Activated CD4-positive, alpha-beta memory T cell treated with anti-CD3 and anti-CD28 coated beads for 36 hours (primary cell): ENCODE data around the gene METTL9. TPM values are rescaled to one million over a fixed set of nuclear protein-coding genes. Genes with fewer than 3 reads are reported as not detected.
A peak's percentile ranks its signal among the peaks of the same experiment; 100 is the strongest.
"Not testable (repeated sequence)": the region's sequence is repeated elsewhere in the genome, so short reads cannot be mapped to it uniquely, and the experiment has no call there.

Experiments used
- CTCF ChIA-PET: fragments of 350-600 bp; sonication (Branson Sonifier 250); formaldehyde crosslinking; loops from one replicate; lab custom pipeline; 2021; ENCODE audit warnings: antibody characterized with exemption, inconsistent platforms; lab: Charles Lee
- POLR2A ChIA-PET: fragments of 350-600 bp; sonication (Branson Sonifier 250); formaldehyde crosslinking; loops from one replicate; lab custom pipeline; 2021; ENCODE audit warnings: antibody characterized with exemption; lab: Charles Lee
- DNase-seq: peaks from one replicate; pipeline ENCODE4 v3.0.0-alpha.2; 2020
- H3K27ac Mint-ChIP-seq: one replicate; pipeline ENCODE4 v1.8.0; 2021; ENCODE audit warnings: mixed read lengths
- H3K27me3 Mint-ChIP-seq: one replicate; pipeline ENCODE4 v1.8.0; 2021; ENCODE audit warnings: mixed read lengths
- H3K36me3 Mint-ChIP-seq: one replicate; pipeline ENCODE4 v1.8.0; 2021; ENCODE audit warnings: mixed read lengths
- H3K4me1 Mint-ChIP-seq: one replicate; pipeline ENCODE4 v1.8.0; 2021; ENCODE audit warnings: low read depth, mixed read lengths
- H3K4me3 Mint-ChIP-seq: one replicate; pipeline ENCODE4 v1.8.0; 2021; ENCODE audit warnings: mild to moderate bottlenecking, mixed read lengths
- H3K9me3 Mint-ChIP-seq: one replicate; pipeline ENCODE4 v1.8.0; 2021; ENCODE audit warnings: mixed read lengths
- intact Hi-C: fragments of 100-400 bp; cut with micrococcal nuclease; formaldehyde crosslinking; loops from one replicate; pipeline ENCODE4 v1.15.1; 2023
- total RNA-seq, 2 experiments: library from RNA; stranded (reverse); gene quantifications; one replicate each; pipeline ENCODE4 v1.2.3, GENCODE V29; 2021

Gene METTL9
- total RNA-seq: 100 to 1,000 TPM; 100 to 104 TPM

DNA sequence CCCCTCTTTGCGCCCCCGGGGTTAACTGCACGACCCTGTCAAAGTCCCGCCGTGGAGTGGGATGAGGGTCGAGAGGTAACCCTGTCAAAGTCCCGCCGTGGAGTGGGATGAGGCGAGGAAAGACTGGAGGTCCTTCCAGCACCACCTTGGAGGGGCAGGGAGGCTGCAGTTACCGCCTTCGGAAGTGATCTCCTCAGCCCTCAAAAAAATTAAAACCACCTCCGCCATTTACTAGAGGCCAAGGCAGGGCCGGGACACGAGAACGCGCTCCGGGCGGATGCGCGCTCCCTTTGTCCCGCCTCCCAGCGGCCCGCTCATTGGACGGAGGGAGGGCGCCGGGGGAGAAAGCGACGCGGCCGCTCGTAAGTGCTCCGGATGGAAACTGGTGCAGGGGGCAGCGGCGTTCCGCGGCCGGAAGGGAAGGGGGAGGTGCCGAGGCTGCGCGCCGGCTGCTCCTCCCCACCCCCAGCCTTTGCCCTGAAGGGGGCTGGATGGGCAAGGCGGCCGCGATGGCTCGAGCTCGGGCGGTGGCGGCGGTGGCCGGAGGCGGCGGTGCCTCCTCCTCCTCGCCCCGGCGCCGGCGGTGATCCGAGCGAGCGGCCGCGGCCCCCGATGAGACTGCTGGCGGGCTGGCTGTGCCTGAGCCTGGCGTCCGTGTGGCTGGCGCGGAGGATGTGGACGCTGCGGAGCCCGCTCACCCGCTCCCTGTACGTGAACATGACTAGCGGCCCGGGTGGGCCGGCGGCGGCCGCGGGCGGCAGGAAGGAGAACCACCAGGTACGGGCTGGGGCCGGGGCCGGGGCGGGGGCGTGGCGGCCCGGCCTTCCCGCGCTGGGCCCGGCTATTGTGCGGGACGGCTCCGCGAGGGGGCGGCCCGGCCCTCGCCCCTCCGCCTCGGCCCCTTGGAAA, at the start of gene METTL9:
METTL9 (plus strand) TSS at position 456 of the 909 bp plus-strand sequence; CDS start at position 613, 157 bp downstream.
- intact Hi-C loops: loop anchor here (1.0 to 5.0 kb wide), 3 partner anchors 27 to 593 kb away; no protein-coding TSS in a partner anchor
- Mint-ChIP-seq H3K27ac (peak within 1 kb of the TSS; percentile 92), H3K36me3 (no peaks in the 10 kb centered on the region), H3K4me3 (peak within 1 kb of the TSS; percentile 93), H3K9me3 (no peaks in the 10 kb centered on the region), H3K27me3 (no peaks in the 10 kb centered on the region), H3K4me1 (peaks cover 56% of the 10 kb centered on the region)
- ChIA-PET POLR2A (interaction anchor here (1.1 kb wide), 1 partner anchor 46 kb away, joined by 3 read pairs; no protein-coding TSS in a partner anchor), CTCF (interaction anchor here (1.0 to 2.6 kb wide), 3 partner anchors 42 to 58 kb away, joined by 4 to 6 read pairs (median 5); no protein-coding TSS in a partner anchor)
- peak; percentile 96 for DNase-seq

DNA sequence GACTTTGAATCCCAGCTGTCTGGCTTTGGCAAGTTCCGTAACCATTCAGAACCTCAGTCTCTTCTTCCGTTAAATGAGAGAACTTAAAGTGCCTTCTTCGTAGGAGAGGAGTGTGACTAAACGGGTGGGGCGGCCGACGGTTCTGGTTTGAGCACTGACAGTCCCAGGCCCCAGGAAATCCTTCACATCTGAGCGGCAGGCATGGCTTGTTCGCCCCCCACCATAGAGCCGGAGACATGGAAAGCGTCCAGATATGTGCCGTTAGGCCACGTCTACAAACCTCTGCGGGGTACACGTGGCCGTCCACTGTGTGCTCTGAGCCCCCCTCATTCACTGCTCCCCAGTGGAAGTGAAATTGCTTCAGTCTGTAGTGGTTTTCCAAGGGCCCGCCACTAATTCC, 49.4 kb upstream of the METTL9 start:
- CTCF ChIA-PET, H3K27me3 Mint-ChIP-seq, H3K4me3 Mint-ChIP-seq, H3K36me3 Mint-ChIP-seq, H3K27ac Mint-ChIP-seq, DNase-seq, POLR2A ChIA-PET, H3K9me3 Mint-ChIP-seq, H3K4me1 Mint-ChIP-seq: not testable (repeated sequence)
- intact Hi-C loops: loop anchor here (10.0 kb wide), 2 partner anchors 45 to 245 kb away; no protein-coding TSS in a partner anchor

GRCh38 chr16:21550435-21550834, 48.9 kb upstream of the METTL9 start:
- DNase-seq, H3K9me3 Mint-ChIP-seq, H3K4me3 Mint-ChIP-seq, H3K27me3 Mint-ChIP-seq, CTCF ChIA-PET, POLR2A ChIA-PET, H3K36me3 Mint-ChIP-seq, H3K27ac Mint-ChIP-seq, H3K4me1 Mint-ChIP-seq: not testable (repeated sequence)
- intact Hi-C loops: loop anchor here (10.0 kb wide), 2 partner anchors 46 to 246 kb away; no protein-coding TSS in a partner anchor

DNA sequence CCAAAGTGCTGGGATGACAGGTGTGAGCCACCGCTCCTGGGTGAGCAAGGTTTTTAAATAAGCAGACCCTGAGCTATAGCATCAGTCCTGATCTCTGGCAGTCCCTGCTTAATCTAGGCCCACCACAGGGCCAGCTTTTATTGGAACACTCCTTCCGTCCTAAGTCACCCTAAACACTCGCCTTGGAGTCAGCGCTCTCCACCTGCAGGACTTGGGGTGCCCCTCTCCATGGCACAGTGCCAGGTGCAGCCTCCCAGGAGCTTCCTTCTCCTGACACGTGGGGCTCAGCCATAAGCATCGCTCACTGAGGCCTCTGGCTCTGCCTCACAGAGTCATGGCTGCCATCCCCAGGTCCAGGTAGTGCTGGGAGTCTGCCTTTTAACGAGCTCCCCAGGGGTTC, 48.3 kb upstream of the METTL9 start:
- H3K27ac Mint-ChIP-seq, CTCF ChIA-PET, H3K27me3 Mint-ChIP-seq, H3K9me3 Mint-ChIP-seq, H3K36me3 Mint-ChIP-seq, H3K4me3 Mint-ChIP-seq, POLR2A ChIA-PET, H3K4me1 Mint-ChIP-seq, DNase-seq: not testable (repeated sequence)
- intact Hi-C loops: loop anchor here (10.0 kb wide), 2 partner anchors 46 to 246 kb away; no protein-coding TSS in a partner anchor

GRCh38 chr16:21551600-21551999, 47.8 kb upstream of the METTL9 start:
- CTCF ChIA-PET, DNase-seq, H3K36me3 Mint-ChIP-seq, POLR2A ChIA-PET, H3K27me3 Mint-ChIP-seq, H3K4me1 Mint-ChIP-seq, H3K27ac Mint-ChIP-seq, H3K4me3 Mint-ChIP-seq, H3K9me3 Mint-ChIP-seq: not testable (repeated sequence)
- intact Hi-C loops: loop anchor here (10.0 kb wide), 2 partner anchors 47 to 247 kb away; no protein-coding TSS in a partner anchor

DNA sequence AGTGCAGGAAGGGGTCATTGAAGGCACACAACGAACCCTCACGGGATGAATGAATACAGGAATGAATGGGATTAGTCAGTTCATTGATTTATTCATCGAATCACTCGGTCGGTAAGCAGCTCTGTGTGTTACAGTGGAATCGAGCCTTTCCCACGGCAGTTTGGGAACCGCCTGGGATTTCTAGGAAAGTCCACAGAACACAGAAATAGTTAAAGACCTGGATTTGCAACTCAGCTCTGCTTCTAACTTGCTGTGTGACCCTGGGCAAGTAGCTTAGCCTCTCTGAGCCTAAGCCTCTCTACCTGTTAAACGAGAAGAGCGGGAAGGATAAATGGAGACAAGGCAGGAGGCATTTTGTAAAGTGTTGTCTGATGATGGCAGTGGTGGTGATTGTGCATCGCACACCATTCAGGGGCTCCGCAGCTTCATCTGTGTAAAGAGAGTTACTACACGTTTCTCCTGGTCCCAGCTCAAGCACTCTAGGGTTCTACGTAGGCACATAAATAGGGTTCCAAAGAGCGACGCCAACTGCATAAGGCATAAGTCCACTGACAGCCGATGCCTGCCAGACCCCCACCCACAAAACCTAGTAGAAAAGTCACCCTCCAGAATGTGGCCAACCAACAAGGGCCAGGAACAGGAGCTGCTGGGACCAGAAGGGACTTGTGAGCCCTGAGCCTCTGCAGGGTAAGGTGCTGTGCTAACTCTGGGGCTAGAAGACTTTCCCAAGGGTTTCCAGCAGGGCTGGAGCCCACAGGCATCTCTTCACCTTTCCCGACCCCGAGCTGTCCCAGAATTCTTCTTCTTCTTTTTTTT, 45.7 kb upstream of the METTL9 start:
- CTCF ChIA-PET: interaction anchor here (0.6 to 0.8 kb wide), 2 partner anchors 155 to 1207 kb away, joined by 3 to 4 read pairs; no protein-coding TSS in a partner anchor
- POLR2A ChIA-PET: not testable (repeated sequence)

DNA sequence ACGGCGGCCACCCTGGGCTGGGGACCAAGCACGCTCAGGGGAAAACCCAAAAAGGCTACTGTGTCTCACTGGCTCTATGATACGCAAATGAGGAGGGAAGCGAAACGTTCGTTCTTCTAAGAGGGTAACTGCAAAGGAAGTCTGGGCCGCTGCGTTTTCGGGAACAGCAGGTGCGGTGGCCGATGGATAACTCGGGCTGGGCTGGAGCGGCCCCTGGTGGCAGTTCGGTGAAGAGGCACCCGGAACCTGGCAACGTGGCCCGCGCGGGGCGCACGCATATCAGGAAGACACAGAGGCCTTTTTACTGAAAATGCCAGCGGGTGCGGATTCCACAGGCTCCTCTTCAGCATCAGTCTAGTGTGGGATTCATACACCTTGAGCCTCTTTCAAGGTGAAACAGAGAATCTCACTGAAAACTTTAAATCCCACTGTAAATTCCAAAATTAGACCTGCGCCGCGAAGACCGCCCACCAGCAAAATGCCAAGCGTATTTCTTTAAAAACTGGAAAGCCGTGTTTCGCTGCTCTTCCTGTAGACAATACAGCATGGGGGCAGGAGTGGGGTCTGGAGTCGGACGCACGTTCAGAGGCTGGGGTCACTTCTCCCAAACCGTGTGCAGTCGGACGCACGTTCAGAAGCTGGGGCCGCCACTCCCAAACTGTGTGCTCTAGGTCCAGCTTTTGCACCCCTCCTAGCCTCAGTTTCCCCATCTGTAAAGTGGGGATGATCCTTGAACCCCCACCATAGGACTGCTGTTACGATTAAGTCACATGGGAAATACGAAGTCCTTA, 44.4 kb upstream of the METTL9 start:
- H3K4me1 Mint-ChIP-seq: peaks cover 8% of the 10 kb centered on the region
- H3K27ac Mint-ChIP-seq: peak overlapping the region; percentile 25
- POLR2A ChIA-PET: no interaction called here
- peaks cover 4% of the 10 kb centered on the region for H3K27me3 Mint-ChIP-seq
- DNase-seq: peak; percentile 95
- H3K4me3 Mint-ChIP-seq: peak overlapping the region; percentile 18
- intact Hi-C loops: loop anchor here (2.0 to 10.0 kb wide), 3 partner anchors 50 to 1394 kb away; no protein-coding TSS in a partner anchor
- no peaks in the 10 kb centered on the region for H3K36me3 Mint-ChIP-seq
- H3K9me3 Mint-ChIP-seq: no peaks in the 10 kb centered on the region
- CTCF ChIA-PET: interaction anchor here (1.0 to 1.3 kb wide), 2 partner anchors 36 to 365 kb away, joined by 3 to 4 read pairs; no protein-coding TSS in a partner anchor

More for the DNA sequence above, 45.7 kb upstream of the METTL9 start:
- H3K4me1 Mint-ChIP-seq, DNase-seq, H3K27me3 Mint-ChIP-seq, H3K27ac Mint-ChIP-seq, H3K9me3 Mint-ChIP-seq, H3K36me3 Mint-ChIP-seq, H3K4me3 Mint-ChIP-seq: not testable (repeated sequence)
- intact Hi-C loops: loop anchor here (2.0 to 10.0 kb wide), 3 partner anchors 49 to 1395 kb away; no protein-coding TSS in a partner anchor

DNA sequence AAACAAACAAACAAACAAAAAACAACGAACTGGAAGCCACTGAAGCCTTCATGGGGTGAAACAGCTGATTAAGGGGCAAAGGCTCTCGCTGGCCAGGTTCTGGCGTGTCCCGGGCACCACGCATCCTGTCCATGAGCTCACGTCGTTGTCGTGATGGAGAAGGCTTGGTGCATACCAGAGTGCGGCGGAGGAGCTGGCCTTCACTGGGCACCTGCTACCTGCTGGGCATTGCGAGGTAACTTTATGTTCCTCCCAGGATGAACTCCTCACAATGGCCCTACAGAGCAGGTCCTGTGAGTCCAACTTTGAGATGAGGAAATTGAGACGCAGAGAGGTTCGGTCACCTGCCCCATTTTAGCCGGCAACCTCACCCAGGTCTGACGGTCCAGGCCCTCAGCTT, 43.8 kb upstream of the METTL9 start:
- H3K27ac Mint-ChIP-seq, H3K36me3 Mint-ChIP-seq, POLR2A ChIA-PET, H3K4me3 Mint-ChIP-seq, H3K4me1 Mint-ChIP-seq, H3K27me3 Mint-ChIP-seq, H3K9me3 Mint-ChIP-seq, DNase-seq: not testable (repeated sequence)
- CTCF ChIA-PET: interaction anchor here (1.0 to 1.3 kb wide), 2 partner anchors 37 to 366 kb away, joined by 3 to 4 read pairs; no protein-coding TSS in a partner anchor
- intact Hi-C loops: loop anchor here (2.0 to 10.0 kb wide), 3 partner anchors 51 to 1393 kb away; no protein-coding TSS in a partner anchor

DNA sequence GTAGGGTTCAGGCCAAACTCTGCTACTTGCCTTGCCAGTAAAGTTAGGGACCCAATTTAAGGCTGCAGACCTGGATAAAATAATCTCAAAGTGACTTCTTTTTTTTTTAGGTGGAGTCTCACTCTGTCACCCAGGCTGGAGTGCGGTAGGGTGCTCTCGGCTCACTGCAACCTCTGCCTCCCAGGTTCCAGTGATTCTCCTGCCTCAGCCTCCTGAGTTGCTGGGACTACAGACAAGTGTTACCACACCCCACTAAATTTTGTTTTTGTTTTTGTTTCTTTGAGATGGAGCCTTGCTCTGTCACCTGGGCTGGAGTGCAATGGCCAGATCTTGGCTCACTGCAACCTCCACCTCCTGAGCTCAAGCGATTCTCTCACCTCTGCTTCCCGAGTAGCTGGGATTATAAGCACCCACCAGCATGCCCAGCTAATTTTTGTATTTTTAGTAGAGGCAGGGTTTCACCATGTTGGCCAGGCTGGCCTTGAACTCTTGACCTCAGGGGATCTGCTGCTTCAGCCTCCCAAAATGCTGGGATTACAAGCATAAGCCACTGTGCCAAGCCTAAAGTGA, 43.3 kb upstream of the METTL9 start:
- DNase-seq, H3K9me3 Mint-ChIP-seq, H3K27ac Mint-ChIP-seq, H3K27me3 Mint-ChIP-seq, H3K4me3 Mint-ChIP-seq, H3K36me3 Mint-ChIP-seq, POLR2A ChIA-PET, H3K4me1 Mint-ChIP-seq: not testable (repeated sequence)
- CTCF ChIA-PET: interaction anchor here (1.0 to 1.3 kb wide), 2 partner anchors 37 to 367 kb away, joined by 3 to 4 read pairs; no protein-coding TSS in a partner anchor
- intact Hi-C loops: loop anchor here (10.0 kb wide), 2 partner anchors 51 to 251 kb away; no protein-coding TSS in a partner anchor

GRCh38 chr16:21556651-21557241, 42.6 kb upstream of the METTL9 start:
- CTCF ChIA-PET, POLR2A ChIA-PET, DNase-seq: not testable (repeated sequence)

More at GRCh38 chr16:21556651-21557241, 42.6 kb upstream of the METTL9 start:
- not testable (repeated sequence) for H3K4me1 Mint-ChIP-seq, H3K36me3 Mint-ChIP-seq, H3K27ac Mint-ChIP-seq, H3K9me3 Mint-ChIP-seq, H3K27me3 Mint-ChIP-seq, H3K4me3 Mint-ChIP-seq
- intact Hi-C loops: loop anchor here (10.0 kb wide), 2 partner anchors 52 to 252 kb away; no protein-coding TSS in a partner anchor
